ENCODE results near the gene OLA1.

OLA1 gene

DNA sequence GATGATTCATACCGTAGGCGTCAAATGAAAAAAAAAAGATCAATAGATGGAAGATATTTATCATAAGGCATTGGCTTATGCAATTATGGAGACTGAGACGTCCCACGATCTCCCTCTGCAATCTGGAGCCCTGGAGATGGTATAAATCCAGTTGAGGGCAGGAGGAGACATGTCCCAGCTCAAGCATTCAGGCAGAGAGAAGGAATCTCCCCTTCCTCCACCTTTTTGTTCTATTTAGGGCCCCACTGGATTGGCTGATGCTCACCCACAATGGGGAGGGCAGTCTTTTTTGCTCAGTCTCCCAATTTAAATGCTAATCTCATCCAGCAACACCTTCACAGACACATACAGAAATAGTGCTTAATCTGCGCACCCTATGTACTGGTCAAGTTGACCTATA is 18.0 kb upstream of the OLA1 start:
- no peaks in the 10 kb centered on the region for H4K20me1 ChIP-seq (ENCODE audit: low read depth, low read length)
- H3K9me3 ChIP-seq (ENCODE audit: insufficient read depth, low read length): no peaks in the 10 kb centered on the region
- no peak overlapping the region for H3K4me3 ChIP-seq (ENCODE audit: insufficient read depth, low read length, poor library complexity, severe bottlenecking)
- no peak overlapping the region for H2AFZ ChIP-seq (ENCODE audit: low read depth, low read length, severe bottlenecking)
- no peaks in the 10 kb centered on the region for H3K36me3 ChIP-seq (ENCODE audit: low read length)
- H3F3A ChIP-seq (ENCODE audit: insufficient read depth): no peaks in the 10 kb centered on the region
- no peak for TF ChIP-seq EZH2phosphoT487 (conservative IDR thresholded peaks at IDR 0.05; ENCODE audit: low read length)
- TF ChIP-seq, protein P1, sequence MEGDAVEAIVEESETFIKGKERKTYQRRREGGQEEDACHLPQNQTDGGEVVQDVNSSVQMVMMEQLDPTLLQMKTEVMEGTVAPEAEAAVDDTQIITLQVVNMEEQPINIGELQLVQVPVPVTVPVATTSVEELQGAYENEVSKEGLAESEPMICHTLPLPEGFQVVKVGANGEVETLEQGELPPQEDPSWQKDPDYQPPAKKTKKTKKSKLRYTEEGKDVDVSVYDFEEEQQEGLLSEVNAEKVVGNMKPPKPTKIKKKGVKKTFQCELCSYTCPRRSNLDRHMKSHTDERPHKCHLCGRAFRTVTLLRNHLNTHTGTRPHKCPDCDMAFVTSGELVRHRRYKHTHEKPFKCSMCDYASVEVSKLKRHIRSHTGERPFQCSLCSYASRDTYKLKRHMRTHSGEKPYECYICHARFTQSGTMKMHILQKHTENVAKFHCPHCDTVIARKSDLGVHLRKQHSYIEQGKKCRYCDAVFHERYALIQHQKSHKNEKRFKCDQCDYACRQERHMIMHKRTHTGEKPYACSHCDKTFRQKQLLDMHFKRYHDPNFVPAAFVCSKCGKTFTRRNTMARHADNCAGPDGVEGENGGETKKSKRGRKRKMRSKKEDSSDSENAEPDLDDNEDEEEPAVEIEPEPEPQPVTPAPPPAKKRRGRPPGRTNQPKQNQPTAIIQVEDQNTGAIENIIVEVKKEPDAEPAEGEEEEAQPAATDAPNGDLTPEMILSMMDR (IDR thresholded peaks at IDR 0.05; ENCODE audit: insufficient read depth, low read length, poor library complexity, severe bottlenecking): no peak
- no peak overlapping the region for H3K27ac ChIP-seq (ENCODE audit: low read depth, low read length)
- no peaks in the 10 kb centered on the region for H3K9me2 ChIP-seq (replicated peaks; ENCODE audit: insufficient read depth, low read length)
- H3K79me2 ChIP-seq (ENCODE audit: insufficient read depth, low read length): no peaks in the 10 kb centered on the region
- H3K27me3 ChIP-seq (ENCODE audit: low read length): no peaks in the 10 kb centered on the region
- H3K4me2 ChIP-seq (ENCODE audit: low read depth, low read length, poor library complexity, severe bottlenecking): no peak overlapping the region
- H3K9ac ChIP-seq (ENCODE audit: low read length): no peak overlapping the region

DNA sequence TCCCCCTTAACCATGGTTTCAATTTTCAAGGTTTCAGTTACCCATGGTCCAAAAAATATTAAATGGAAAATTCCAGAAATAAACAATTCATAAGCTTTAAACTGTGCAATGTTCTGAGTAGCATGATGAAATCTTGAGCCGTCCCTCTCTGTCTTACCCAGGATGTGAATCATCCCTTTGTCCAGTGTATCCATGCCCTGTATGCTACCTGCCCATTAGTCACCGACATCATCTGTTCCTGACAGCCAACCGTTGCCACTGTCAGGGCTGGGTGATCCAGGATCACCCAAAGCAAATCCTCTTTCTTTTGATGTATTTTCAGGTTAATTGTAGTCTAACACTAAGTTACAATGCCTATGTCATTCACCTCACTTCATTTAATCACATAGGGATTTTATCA is 15.7 kb upstream of the OLA1 start:
- no peaks in the 10 kb centered on the region for H4K20me1 ChIP-seq (ENCODE audit: low read depth, low read length)

DNA sequence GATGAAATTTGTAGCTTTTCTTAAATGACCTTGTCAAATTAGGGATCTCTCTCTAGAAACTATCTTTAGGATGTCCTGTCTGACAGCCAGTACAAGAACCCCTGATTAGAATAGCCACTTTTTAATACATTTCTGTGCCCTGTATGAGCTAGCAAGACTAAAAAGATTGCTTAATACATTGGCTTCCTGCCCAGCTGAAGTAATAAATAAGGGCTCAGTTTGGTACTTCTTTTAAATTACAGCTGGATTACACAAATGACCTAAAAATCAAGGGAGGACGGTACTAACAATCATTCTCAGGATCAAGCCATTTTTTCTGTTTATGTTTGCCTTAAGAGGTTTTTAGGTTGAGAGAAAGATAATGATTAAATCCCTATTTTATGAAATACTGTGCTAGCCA is 11.6 kb upstream of the OLA1 start:
- no peak for TF ChIP-seq EZH2phosphoT487 (conservative IDR thresholded peaks at IDR 0.05; ENCODE audit: low read length)
- TF ChIP-seq, protein P1 (IDR thresholded peaks at IDR 0.05; ENCODE audit: insufficient read depth, low read length, poor library complexity, severe bottlenecking): no peak
- Histone ChIP-seq H3K27me3 (ENCODE audit: low read length) (no peaks in the 10 kb centered on the region), H2AFZ (ENCODE audit: low read depth, low read length, severe bottlenecking) (no peak overlapping the region)

More for the DNA sequence above, 15.7 kb upstream of the OLA1 start:
- Histone ChIP-seq H3K9me3 (ENCODE audit: insufficient read depth, low read length) (no peaks in the 10 kb centered on the region), H2AFZ (ENCODE audit: low read depth, low read length, severe bottlenecking) (no peak overlapping the region), H3K79me2 (ENCODE audit: insufficient read depth, low read length) (no peaks in the 10 kb centered on the region), H3K4me3 (ENCODE audit: insufficient read depth, low read length, poor library complexity, severe bottlenecking) (no peak overlapping the region), H3K36me3 (ENCODE audit: low read length) (no peaks in the 10 kb centered on the region), H3K27me3 (ENCODE audit: low read length) (no peaks in the 10 kb centered on the region), H3K9ac (ENCODE audit: low read length) (no peak overlapping the region), H3K27ac (ENCODE audit: low read depth, low read length) (no peak overlapping the region), H3K9me2 (replicated peaks; ENCODE audit: insufficient read depth, low read length) (no peaks in the 10 kb centered on the region), H3F3A (ENCODE audit: insufficient read depth) (no peaks in the 10 kb centered on the region), H3K4me2 (ENCODE audit: low read depth, low read length, poor library complexity, severe bottlenecking) (no peak overlapping the region)
- TF ChIP-seq EZH2phosphoT487 (conservative IDR thresholded peaks at IDR 0.05; ENCODE audit: low read length): no peak
- TF ChIP-seq, protein P1 (IDR thresholded peaks at IDR 0.05; ENCODE audit: insufficient read depth, low read length, poor library complexity, severe bottlenecking): no peak

More for the DNA sequence above, 11.6 kb upstream of the OLA1 start:
- H3K79me2 ChIP-seq (ENCODE audit: insufficient read depth, low read length): no peaks in the 10 kb centered on the region
- no peaks in the 10 kb centered on the region for H3K36me3 ChIP-seq (ENCODE audit: low read length)
- no peak overlapping the region for H3K9ac ChIP-seq (ENCODE audit: low read length)
- H3K27ac ChIP-seq (ENCODE audit: low read depth, low read length): no peak overlapping the region
- H3K4me2 ChIP-seq (ENCODE audit: low read depth, low read length, poor library complexity, severe bottlenecking): no peak overlapping the region
- no peaks in the 10 kb centered on the region for H3F3A ChIP-seq (ENCODE audit: insufficient read depth)
- H3K4me3 ChIP-seq (ENCODE audit: insufficient read depth, low read length, poor library complexity, severe bottlenecking): no peak overlapping the region
- no peaks in the 10 kb centered on the region for H3K9me2 ChIP-seq (replicated peaks; ENCODE audit: insufficient read depth, low read length)
- no peaks in the 10 kb centered on the region for H3K9me3 ChIP-seq (ENCODE audit: insufficient read depth, low read length)
- H4K20me1 ChIP-seq (ENCODE audit: low read depth, low read length): no peaks in the 10 kb centered on the region
